A673 (cell line): ENCODE data around the gene LPIN3.

Experiments
- EZH2 ChIP-seq: fragments of 200-600 bp; sonication (generic); IDR thresholded peaks from 2 replicates; pipeline ENCODE4 v1.6.1; 2017; ENCODE audit warnings: borderline replicate concordance, low read depth, mild to moderate bottlenecking, mixed read lengths, antibody characterized with exemption, low read length; ENCODE audit not compliant: poor library complexity, severe bottlenecking
- TF ChIP-seq, protein P1 (sequence below): fragments of 300-800, 200-600 bp; sonication (generic); conservative IDR thresholded peaks from 2 replicates; pipeline ENCODE4 v1.5.1; 2017; ENCODE audit warnings: low read depth, mild to moderate bottlenecking, antibody characterized with exemption, low read length, moderate library complexity, mixed read lengths

GRCh38 chr20:41300383-41300782, 40.2 kb upstream of the LPIN3 start:
- TF ChIP-seq, protein P1, sequence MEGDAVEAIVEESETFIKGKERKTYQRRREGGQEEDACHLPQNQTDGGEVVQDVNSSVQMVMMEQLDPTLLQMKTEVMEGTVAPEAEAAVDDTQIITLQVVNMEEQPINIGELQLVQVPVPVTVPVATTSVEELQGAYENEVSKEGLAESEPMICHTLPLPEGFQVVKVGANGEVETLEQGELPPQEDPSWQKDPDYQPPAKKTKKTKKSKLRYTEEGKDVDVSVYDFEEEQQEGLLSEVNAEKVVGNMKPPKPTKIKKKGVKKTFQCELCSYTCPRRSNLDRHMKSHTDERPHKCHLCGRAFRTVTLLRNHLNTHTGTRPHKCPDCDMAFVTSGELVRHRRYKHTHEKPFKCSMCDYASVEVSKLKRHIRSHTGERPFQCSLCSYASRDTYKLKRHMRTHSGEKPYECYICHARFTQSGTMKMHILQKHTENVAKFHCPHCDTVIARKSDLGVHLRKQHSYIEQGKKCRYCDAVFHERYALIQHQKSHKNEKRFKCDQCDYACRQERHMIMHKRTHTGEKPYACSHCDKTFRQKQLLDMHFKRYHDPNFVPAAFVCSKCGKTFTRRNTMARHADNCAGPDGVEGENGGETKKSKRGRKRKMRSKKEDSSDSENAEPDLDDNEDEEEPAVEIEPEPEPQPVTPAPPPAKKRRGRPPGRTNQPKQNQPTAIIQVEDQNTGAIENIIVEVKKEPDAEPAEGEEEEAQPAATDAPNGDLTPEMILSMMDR = no peak
- TF ChIP-seq EZH2 = no peak
